ENCODE measurements around the gene ATP13A3.
A peak's percentile ranks its signal among the peaks of the same experiment; 100 is the strongest.

The ATP13A3 gene

DNA sequence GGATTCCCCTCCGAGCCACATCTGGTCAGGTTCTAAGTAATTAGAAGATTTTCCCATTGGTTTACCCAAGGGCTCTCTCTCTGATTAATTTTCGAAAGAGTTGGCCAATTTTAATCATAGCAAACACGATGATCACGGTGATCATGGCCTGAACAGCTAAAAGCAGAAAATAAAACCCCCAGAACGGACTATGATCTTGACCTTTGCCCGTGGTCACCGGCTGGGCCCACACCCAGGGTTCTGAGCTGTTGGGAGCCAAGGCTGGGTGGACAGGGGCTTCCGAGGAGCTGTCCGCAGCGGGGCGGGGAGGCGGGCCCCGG, 90.3 kb downstream of the ATP13A3 start:
- DNase-seq (ENCODE audit: low read depth in 1 of 2, low spot score in 1 of 2), result no peak

DNA sequence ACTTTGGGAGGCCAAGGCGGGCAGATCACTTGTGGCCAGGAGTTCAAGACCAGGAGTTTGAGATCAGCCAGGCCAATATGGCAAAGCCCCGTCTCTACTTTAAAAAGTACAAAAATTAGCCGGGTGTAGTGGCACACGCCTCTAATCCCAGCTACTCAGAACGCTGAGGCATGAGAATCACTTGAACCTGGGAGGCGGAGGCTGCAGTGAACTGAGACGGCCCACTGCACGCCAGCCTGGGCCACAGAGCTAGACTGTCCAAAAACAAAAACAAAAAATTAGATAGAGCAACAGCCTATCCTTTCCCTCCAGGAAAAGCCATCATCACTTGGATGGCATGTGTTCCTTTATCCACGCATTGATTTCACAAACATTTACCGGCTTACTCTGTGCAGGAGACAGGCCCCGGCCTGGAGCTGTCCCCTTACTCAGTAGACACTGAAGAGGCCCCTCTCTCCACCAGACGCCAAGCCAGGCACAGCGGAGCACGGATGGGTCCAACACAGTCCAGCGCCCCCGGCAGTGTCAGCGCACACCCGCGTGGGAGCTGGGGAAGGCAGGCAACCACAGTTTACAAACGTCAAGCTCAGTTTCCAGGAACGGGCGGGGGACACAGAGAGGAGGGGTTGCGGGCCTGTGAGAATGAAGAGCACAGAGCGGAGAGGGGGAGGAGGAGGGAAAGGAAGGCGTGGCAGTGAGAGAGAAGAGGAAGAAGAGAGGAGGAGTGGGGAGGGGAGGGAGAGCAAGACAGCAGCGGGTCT, 90.8 kb downstream of the ATP13A3 start:
- DNase-seq (ENCODE audit: low read depth in 1 of 2, low spot score in 1 of 2), result peak in 1 of 2 donors; percentile 36

DNA sequence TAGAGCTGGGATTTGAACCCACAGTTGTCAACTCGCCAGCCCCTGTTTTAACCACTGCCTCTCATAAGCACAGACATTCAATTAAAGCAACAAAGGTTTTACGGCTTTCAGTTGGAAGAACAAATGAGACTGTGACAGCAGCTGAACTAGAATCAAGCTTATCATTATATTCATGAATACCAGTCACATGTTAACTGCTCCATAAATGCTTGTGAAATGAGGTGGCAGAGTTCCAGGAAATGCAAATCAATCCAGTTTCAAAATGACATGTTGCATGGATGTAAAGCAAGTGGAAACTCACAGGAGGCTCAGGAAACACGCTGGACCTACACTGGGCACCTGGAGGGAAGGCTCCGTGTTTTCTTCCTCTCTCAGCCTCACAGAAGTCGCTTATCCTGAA, 91.6 kb downstream of the ATP13A3 start:
- DNase-seq (ENCODE audit: low read depth in 1 of 2, low spot score in 1 of 2), result no peak

DNA sequence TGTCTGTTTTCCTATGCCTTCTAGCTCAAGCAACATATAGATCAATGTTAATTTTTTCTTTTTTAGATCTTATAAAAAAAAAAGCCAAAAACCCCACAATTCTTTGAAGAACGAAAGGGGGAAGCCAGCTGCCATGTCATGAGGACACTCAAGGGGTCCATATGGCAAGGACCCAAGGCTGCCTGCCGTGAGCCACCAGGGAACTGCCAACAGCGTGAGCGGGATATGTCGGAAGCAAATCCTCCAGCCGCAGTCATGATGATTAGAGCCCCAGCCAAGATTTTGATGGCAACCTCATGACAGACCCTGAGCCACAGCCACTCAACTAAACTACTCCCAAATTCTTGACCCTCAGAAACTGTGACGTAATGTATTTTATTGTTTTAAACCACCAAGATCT, 94.2 kb downstream of the ATP13A3 start:
- DNase-seq (ENCODE audit: low read depth in 1 of 2, low spot score in 1 of 2), result no peak

DNA sequence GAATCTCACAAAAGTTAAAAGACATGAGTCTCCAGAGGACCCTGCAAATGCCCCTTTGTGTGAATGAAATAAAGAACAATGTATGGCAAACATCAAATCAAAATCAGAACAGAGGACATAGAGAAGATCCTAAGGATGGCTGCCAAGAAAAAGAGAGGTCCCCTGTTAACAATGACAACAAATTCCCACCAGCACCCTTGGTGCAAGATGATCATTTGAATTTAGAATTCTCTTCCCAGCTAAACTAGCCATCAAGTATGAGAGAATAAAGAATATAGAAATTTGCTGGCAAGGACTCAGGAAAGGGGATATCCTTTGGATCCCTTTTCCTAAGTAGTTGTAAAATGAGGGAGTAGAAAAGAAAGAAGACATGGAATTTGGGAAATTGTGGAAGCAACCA, 96.0 kb downstream of the ATP13A3 start:
- no peak for DNase-seq (ENCODE audit: low read depth in 1 of 2, low spot score in 1 of 2)

DNA sequence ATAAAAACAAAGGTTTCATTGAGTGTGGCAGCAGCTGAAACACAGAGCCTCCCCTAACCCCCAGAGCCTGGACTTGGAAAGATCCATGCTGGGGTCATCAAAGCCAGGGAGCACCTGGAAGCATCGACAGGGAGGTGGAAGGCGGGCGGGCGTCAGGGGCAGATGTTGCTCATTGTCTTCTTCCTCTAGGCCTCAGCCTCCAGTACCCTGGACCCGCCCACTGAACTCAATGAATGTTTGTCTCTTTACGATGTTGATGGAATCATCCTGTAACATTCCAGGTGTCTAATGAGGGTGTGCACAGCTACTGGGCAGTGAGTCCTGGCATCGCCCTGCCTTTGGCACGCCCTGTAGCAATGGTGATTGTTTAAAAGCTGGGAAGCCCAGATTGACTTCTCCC, 97.5 kb downstream of the ATP13A3 start:
- DNase-seq (ENCODE audit: low read depth in 1 of 2, low spot score in 1 of 2), result no peak

DNA sequence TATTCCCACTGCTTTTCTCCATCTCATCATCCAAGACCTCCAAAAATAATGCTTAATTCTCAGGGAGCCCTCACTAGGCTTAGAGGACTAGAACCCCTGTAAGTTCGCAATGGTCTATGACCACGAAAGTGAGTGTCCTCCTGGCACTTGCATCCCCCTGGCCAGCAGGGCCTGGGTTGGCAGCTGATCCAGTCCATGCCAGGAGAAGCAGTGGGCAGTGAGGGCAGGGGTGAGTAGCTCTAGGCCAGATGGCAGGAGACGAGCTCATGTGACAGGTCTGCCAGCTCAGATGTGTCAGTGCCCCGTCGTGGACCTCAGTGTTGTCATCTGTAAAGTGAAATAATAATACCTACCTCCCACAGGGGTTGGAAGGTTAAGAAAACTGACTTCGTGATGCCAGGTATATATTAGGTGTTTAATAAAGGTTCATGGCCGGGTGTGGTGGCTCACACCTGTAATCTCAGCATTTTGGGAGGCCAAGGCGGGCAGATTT, 98.8 kb downstream of the ATP13A3 start:
- no peak for DNase-seq (ENCODE audit: low read depth in 1 of 2, low spot score in 1 of 2)

DNA sequence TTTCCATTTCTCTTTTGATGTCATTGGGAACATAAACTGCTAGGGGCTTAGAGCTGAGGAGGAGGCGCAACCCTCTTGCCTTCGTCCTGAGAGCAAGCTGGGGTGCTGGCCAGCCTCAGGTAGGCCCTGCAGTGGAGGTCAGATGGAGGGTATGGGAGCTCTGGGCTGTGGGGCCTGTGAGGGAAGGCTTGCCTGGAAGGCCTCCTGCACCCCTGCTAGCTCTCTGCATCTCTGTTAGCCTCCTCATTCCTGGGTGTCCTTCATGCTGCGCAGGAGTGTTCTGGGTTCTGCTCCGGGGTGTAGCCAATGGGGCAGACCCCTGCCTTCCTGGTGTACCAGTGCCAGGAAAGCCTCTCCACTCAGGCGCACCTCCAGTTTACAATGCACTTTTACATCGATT, 99.5 kb downstream of the ATP13A3 start:
- no peak for DNase-seq (ENCODE audit: low read depth in 1 of 2, low spot score in 1 of 2)

DNA sequence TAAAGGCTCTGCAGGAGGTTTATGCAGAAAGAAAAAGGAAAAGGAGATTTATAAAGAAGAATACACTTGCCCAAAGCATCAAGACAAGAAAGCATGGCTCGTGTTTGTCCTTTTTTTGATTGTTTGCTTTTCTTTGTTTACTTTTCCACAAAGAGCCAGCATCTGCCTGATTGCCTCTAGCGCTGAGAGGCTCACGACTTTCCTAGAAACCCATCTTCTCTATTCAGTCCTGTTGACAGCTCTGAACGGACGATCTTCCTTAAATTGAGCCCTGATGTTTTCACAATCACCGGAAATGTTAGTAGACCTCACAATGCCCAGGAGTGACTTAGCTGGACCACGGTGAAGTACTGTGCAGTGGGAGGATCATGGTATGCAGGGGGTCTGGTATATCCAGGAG, 100.2 kb downstream of the ATP13A3 start:
- no peak for DNase-seq (ENCODE audit: low read depth in 1 of 2, low spot score in 1 of 2)

DNA sequence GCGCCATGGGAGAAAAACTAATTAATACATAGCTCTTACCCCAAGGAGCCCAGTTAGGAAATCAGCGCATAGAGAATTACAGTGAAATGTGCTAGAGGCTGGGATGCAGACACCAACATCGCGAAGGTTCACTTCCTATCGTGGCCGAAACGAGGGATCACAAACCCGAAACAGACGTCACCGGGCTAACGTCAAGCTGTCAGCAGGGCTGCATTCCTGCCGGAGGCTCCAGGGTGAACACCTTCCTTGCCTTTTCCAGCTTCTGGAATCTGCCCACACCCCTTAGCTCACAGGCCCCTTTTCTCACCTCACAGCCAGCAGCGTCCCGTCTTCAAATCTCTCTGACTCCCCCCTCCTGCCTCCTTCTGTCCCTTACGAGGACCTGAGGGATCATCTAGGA, 100.7 kb downstream of the ATP13A3 start:
- no peak for DNase-seq (ENCODE audit: low read depth in 1 of 2, low spot score in 1 of 2)

DNA sequence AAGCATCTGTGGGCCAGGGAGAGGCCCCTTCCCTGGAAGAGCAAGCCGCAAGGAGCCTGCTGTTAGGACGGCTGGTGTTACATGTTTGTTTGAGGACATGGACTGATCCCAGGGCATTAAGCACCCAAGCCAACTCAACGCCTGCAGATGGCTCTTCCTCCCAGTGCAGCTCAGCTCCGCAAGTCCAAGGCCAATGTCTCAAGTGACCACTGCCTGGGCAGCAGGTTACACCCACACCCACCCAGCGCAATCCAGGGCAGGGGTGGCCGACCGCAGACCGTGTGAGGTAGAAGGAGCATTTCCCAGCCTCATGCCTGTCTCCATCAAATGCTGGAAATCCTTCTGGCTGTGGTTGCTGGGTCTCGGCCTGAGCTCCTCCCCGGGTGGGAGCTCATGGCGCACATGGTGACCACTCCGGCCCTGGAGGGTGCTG, 102.2 kb downstream of the ATP13A3 start:
- no peak for DNase-seq (ENCODE audit: low read depth in 1 of 2, low spot score in 1 of 2)

DNA sequence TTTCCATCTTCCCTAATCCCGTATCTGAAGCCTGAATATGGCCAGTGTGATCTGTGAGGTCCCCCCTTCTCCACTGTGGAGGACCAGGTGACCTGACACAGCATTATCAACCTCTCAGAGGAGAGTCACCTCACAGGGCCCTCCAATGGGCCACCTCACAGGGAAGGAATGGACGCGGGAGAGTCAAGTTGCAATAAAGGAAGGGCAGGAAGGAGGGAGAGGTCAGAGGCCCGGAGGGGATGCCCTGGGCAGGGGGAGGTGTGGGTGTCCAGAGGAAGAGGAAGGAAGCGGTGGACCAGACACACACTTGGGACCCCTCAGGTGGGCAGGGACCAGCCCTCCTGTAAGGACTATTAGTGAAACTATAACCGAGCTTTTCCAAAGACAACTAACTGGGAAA, 102.6 kb downstream of the ATP13A3 start:
- no peak for DNase-seq (ENCODE audit: low read depth in 1 of 2, low spot score in 1 of 2)

DNA sequence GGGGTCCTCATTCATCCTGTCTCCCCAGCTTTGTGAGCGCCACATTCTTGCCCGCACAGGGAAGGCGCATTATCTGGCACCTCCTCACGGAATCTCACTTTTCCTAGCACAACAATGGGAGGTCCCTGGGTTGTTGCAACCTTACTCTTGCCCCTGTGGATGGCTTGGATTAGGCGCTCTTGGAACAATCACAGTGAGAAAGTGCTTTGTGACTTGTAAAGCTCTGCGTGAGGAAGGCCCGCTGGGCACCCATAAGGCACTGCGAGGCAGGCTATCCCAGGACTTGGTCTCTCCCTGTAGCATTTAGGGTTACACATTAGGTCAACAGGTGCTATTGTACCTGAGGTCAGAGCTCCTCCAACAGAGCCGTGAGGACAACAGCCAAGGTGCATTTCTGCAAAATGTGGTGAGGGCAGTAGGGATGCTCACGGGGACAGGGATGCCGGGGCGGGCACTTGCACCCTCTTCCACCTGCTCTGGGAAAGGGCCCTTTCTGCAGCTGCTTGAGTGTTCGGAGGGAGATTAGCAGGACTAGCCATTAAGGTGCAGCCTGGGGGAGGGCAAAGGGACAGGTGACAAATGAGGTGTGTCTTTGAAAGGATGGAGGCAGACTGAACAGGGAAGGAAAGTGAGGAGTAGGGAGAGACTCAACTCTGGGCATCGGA, 103.4 kb downstream of the ATP13A3 start:
- DNase-seq (ENCODE audit: low read depth in 1 of 2, low spot score in 1 of 2), result no peak

DNA sequence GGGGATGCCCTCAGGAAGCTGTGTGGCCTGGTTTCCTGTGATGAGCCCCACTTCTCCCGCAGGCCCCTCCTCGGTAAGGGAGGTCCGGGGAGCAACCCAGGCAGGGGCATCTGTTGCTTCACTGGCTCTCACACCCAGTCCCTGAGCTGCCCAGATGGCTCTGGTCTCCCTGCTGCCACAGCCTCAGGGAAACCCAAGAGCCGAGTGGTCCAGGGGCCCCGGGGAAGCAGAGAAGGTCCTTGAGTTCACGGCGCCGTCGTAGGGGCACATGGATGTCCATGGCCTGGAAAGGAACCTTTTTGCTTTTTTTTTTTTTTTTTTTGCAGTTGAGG, 103.9 kb downstream of the ATP13A3 start:
- no peak for DNase-seq (ENCODE audit: low read depth in 1 of 2, low spot score in 1 of 2)

DNA sequence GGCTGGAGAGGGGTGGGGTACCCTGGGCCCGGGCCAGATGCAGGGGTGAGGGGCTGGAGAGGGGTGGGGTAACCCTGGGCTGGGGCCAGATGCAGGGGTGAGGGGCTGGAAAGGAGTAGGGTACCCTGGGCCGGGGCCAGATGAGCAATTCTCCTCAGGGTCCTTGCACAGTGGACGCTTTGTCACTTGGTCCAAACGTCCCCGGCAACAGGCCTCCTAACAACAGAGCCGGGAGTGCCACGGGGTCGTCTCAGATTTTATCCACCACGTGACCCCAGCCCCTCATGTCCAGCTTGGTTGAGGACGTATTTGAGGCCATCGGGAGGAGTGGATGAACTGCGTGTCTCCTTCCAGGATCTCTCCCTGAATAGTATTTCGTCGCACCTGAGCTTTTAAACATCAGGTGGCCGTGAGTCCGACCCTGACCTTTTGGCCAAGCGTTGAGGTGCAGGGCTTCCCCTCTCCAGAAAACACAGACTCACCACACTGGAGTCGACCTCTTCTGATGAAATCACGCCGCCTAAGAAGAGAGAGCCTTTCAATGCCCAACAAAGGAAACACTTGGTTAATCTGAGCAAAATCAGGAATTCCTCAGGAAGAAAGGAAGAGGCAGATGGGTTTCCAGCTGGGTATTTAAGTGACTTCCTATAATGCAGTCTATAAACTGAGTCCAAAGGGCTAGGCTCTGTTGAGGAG, 104.5 kb downstream of the ATP13A3 start:
- no peak for DNase-seq (ENCODE audit: low read depth in 1 of 2, low spot score in 1 of 2)

DNA sequence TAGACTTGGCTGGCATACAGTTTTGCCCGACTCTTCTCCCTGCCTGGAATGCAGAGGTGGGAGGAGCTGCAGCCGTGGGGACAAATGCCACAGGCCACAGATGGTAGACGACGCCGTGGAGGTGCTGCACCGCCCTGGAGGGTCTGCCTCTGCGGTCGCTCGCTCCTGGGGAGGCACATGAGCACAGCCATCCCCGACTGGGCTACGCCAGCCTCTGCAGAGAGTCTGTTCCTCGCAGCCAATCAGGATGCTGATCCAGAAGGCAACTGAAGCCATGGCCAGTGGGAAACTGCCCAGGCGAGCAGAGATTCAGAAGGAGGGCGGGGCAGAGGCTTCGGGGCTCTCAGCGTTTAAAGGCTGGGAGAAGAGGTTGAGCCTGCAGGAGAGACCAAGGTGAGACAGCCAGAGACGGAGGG, 105.3 kb downstream of the ATP13A3 start:
- no peak for DNase-seq (ENCODE audit: low read depth in 1 of 2, low spot score in 1 of 2)

DNA sequence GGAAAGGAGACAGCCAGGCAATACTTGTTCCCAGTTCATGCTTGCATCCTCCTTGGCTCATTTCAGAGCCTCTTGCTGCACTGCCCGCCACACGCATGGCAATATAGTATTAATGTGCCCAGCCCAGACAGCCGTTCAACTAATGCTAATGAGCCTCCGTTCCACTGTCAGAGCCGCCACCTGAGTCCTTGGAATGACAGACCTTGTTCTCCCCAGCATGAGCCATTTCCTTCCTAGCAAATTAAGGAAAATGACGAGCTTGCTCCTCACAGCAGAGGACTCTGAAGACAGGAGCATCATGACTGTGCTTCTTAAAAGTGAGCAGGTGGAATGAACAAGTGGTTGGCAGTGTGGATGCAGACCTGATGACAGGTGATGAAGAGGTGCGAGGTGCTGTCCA, 106.5 kb downstream of the ATP13A3 start:
- DNase-seq (ENCODE audit: low read depth in 1 of 2, low spot score in 1 of 2), result no peak

DNA sequence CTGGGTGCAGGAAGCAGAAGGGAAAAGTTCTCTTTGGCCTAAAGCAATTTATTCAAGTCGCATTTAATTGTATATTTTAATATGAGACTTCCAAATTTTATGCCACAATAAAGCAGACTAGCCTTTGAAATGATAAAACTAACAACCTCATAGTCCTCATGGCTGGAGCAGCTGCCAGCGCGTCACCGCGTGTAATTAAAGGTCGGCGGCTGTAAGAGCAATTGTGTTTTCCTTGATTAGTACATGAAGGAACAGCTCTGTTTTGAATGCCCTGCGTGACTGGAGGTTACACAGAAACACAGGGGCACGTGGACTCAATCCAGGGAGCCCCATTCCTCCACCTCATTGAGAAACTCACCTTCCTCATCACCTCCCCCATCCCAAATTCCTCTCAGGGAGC, 107.2 kb downstream of the ATP13A3 start:
- DNase-seq (ENCODE audit: low read depth in 1 of 2, low spot score in 1 of 2), result no peak

DNA sequence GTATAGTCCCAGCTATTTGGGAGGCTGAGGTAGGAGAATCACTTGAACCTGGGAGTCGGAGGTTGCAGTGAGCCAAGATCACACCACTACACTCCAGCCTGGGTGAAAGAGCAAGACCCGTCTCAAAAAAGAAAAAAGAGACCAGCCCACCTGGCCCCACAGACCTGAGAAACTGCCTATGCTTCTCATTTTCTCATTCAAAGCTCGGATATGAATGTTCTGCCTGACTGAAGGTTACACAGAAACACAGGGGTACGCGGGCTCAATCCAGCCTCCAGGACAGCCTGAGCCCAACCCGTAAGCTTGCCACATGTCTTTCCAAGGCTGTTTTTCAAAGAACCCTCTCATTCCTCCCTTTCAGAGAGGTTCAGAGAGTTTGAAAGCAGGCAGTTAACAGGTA, 107.6 kb downstream of the ATP13A3 start:
- no peak for DNase-seq (ENCODE audit: low read depth in 1 of 2, low spot score in 1 of 2)

DNA sequence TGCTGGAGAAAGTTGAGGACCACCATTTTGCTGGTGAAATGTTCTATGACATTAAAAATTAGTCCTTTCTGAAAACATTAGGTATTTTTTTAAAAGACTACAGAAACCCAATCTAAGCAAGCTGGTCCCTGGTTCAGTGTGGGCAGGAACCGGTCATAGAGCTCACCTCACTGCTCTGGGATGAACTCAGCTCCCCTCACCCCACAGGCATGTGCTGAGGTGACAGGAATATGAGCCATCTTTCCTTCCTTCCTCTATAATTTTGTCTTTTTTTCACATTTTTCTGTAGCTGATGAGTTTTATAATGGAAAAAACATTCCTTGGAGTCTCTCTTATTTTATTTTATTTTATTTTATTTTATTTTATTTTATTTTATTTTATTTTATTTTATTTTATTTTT, 109.1 kb downstream of the ATP13A3 start:
- DNase-seq (ENCODE audit: low read depth in 1 of 2, low spot score in 1 of 2), result no peak

DNA sequence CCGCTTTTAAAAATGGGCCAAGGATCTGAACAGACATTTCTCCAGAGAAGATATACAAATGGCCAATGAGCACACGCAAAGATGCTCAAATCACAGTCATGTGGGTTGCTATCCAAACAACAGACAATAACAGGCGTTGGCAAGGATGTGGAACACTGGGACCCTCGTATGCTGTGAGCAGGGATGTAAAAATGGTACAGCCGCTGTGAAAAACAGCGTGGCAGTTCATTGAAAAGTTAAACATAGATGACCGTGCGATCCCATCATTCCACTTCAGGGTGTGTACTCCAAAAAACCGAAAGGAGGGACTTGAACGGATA, 110.6 kb downstream of the ATP13A3 start:
- DNase-seq (ENCODE audit: low read depth in 1 of 2, low spot score in 1 of 2), result no peak

DNA sequence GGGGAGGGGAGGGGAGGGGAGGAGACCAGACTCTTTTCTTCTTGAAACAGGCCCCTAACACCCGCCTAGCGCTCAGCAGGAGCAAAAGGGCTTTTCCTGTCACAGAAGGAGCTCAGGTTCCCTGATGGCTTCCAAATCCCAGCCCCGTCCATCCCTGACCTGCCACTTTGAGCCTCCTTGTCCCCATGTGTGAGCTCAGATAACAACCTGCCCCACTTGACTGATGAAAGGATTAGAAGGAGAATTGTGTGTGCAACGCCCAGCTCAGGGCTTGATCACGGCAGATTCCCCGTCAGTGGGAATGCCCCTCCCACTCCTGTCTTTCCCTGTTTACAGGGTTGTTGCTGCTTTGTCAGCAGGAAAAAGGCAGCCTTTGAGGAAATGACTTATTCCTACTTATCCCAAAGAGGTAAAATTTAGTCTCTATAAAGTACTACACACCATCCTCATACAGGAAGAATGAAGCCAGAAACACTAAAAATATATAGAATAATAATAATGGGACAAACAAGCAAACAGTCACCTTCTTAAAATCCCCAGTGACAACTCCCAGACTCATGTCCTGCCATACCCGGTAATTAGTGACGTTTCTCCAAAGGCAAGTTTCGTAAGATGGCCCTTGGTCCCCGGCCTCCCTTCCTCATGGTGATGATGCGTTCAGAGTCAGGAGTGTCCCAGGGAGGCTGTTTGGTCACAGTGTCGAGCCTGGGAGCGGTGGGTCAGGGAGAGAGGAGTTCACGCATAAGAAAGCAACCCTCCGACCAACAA, 111.1 kb downstream of the ATP13A3 start:
- no peak for DNase-seq (ENCODE audit: low read depth in 1 of 2, low spot score in 1 of 2)

Measured in activated CD4-positive, alpha-beta T cell treated with anti-CD3 and anti-CD28 coated beads, Interleukin-2, amount 50 U/mL, for 24 hours (primary cell).